GM23248 (cell line): Measurements from ENCODE around the gene TTBK1. TPM values are rescaled to one million over a fixed set of nuclear protein-coding genes. Genes with fewer than 3 reads are reported as not detected.

Source experiments
- DNase-seq: peaks from one replicate; pipeline ENCODE4 v3.0.0-alpha.2; 2015
- H2AFZ ChIP-seq: fragments of 200-600 bp; sonication (generic); 2 replicates; pipeline ENCODE4 v1.6.1; 2016; ENCODE audit warnings: antibody characterized with exemption
- H3F3A ChIP-seq: fragments of 200-600 bp; sonication (generic); 2 replicates; pipeline ENCODE4 v1.6.1; 2016; ENCODE audit warnings: mild to moderate bottlenecking, antibody characterized with exemption, mixed run types; ENCODE audit not compliant: insufficient read depth
- H3K27ac ChIP-seq: fragments of 200-600 bp; sonication (generic); 2 replicates; pipeline ENCODE4 v1.5.1; 2016; ENCODE audit warnings: mild to moderate bottlenecking
- H3K27me3 ChIP-seq: fragments of 200-600 bp; sonication (generic); replicated peaks from 2 replicates; pipeline ENCODE4 v1.6.1; 2016; ENCODE audit warnings: mild to moderate bottlenecking; ENCODE audit not compliant: insufficient read depth
- H3K36me3 ChIP-seq: fragments of 200-600 bp; sonication (generic); 2 replicates; pipeline ENCODE4 v1.6.1; 2016; ENCODE audit warnings: low read depth, mild to moderate bottlenecking
- H3K4me1 ChIP-seq: fragments of 200-600 bp; sonication (generic); 2 replicates; pipeline ENCODE4 v1.6.1; 2016; ENCODE audit warnings: mild to moderate bottlenecking; ENCODE audit not compliant: insufficient read depth
- H3K4me2 ChIP-seq: fragments of 200-600 bp; sonication (generic); one replicate; pipeline ENCODE4 v1.6.1; 2016; ENCODE audit warnings: mild to moderate bottlenecking; ENCODE audit not compliant: unreplicated experiment
- H3K4me3 ChIP-seq: fragments of 200-600 bp; sonication (generic); 2 replicates; pipeline ENCODE4 v1.5.1; 2016; ENCODE audit warnings: mild to moderate bottlenecking
- H3K79me2 ChIP-seq: fragments of 200-600 bp; sonication (generic); 2 replicates; pipeline ENCODE4 v1.6.1; 2016; ENCODE audit warnings: mild to moderate bottlenecking; ENCODE audit not compliant: insufficient read depth
- H3K9ac ChIP-seq: fragments of 200-600 bp; sonication (generic); 2 replicates; pipeline ENCODE4 v1.6.1; 2016; ENCODE audit warnings: mild to moderate bottlenecking
- H3K9me2 ChIP-seq: fragments of 200-600 bp; sonication (generic); 2 replicates; pipeline ENCODE4 v1.6.1; 2016; ENCODE audit warnings: mixed run types, mild to moderate bottlenecking, moderate library complexity; ENCODE audit not compliant: insufficient read depth
- H3K9me3 ChIP-seq: fragments of 200-600 bp; sonication (generic); one replicate; pipeline ENCODE4 v1.6.1; 2017; ENCODE audit warnings: low read depth
- H4K20me1 ChIP-seq: fragments of 200-600 bp; sonication (generic); 2 replicates; pipeline ENCODE4 v1.6.0; 2016; ENCODE audit not compliant: insufficient read depth
- EZH2 ChIP-seq: fragments of 200-600 bp; sonication (generic); IDR thresholded peaks from 2 replicates; pipeline ENCODE4 v1.6.1; 2018; ENCODE audit warnings: antibody characterized with exemption, mild to moderate bottlenecking; ENCODE audit not compliant: insufficient read depth, poor library complexity, severe bottlenecking
- EZH2phosphoT487 ChIP-seq: fragments of 200-600 bp; sonication (generic); IDR thresholded peaks from 2 replicates; pipeline ENCODE4 v1.6.1; 2018; ENCODE audit warnings: antibody characterized with exemption, moderate library complexity, mild to moderate bottlenecking, low read depth; ENCODE audit not compliant: insufficient read depth
- WGBS, 2 experiments: methylation state at CpG; one replicate each; pipeline ENCODE4 v1.1.6; 2015 to 2017; ENCODE audit warnings: low lambda C conversion rate in 2 of 2, low coverage in 1 of 2; ENCODE audit errors: missing lambda C conversion rate in 2 of 2; 5-methylcytosine and 5-hydroxymethylcytosine counted together
- in situ Hi-C: fragments of 300-500 bp; cut with MboI; formaldehyde crosslinking; loops from 2 replicates; pipeline ENCODE4 v1.15.0; 2020
- polyA plus RNA-seq: library from polyadenylated mRNA; unstranded; fragments of >200 nt; fragmentation: Nextera tagmentation; extraction: Ambion mirVana; gene quantifications from 2 replicates; pipeline ENCODE4 v1.2.1, GENCODE V29; 2016
- total RNA-seq: library from RNA; depleted of rRNA; stranded (reverse); fragments of >200 nt; shearing (Covaris generic); gene quantifications from 2 replicates; pipeline ENCODE4 v1.2.3, GENCODE V29; 2014

Gene TTBK1
- total and polyA plus RNA-seq, 2 experiments from 2014 or later = not detected

DNA sequence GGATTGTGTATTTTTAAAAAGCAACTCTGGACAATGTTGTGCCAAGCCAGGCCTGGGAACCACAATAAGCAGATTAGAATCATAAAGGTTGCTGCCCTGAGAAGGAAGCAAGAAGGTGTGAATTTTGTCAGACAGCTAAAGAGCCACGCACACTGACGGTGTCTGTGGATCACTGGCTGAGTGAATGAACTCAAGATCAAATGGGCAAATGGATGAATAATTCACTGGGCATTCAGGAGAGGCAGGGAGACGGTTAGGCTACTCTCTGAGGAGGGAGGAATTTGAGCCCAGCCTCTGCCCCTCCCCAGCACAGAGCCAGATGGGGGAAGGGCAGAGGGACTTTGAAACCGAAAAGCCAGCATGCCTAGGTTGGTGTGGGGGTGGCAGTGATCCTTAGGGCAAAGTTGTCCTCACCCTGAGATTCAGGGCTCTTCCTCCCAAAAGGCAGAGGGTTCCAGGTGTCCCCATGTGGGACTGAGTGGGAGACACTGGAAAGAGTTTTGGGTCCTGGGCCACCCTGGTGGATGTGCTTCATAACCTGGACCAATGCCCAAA is 35.3 kb downstream of the TTBK1 start:
- Histone ChIP-seq H3F3A (no peaks in the 10 kb centered on the region), H3K9me2 (no peaks in the 10 kb centered on the region), H3K4me1 (peaks cover 13% of the 10 kb centered on the region; the same call in 1 of the 2 replicates), H3K9ac (no peak overlapping the region), H3K4me2 (peak overlapping the region; percentile 24), H3K36me3 (no peaks in the 10 kb centered on the region), H4K20me1 (no peaks in the 10 kb centered on the region), H3K27ac (no peak overlapping the region), H2AFZ (no peak overlapping the region), H3K4me3 (no peak overlapping the region), H3K27me3 (peaks cover 20% of the 10 kb centered on the region), H3K79me2 (no peaks in the 10 kb centered on the region), H3K9me3 (no peaks in the 10 kb centered on the region)
- no peak for TF ChIP-seq EZH2
- TF ChIP-seq EZH2phosphoT487 = no peak
- DNase-seq = peak; percentile 68
- in situ Hi-C loops = no loop called here
- WGBS, 2 experiments = 55 to 56% methylated on average over 4 of the region's 4 CpGs

DNA sequence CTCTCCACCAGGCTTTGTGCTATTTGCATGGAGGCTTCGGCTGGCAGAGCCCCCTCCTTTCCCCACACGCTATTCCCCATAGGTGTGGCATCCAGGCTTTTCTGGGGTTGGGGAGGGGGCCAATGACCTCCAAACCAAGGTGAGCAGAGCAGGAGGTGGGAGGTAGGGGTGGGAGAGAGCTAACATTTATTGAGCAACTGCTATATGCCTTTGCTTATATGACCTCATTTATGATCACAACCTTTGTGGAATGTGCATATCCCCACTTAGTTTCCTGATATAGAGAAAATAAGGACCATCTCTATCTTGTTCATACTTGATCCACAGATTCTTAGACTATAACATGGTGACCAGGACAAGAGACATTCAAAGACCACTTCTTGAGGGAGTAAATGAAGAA is 37.0 kb downstream of the TTBK1 start:
- Histone ChIP-seq H3K27ac (no peak overlapping the region), H3K9me3 (no peaks in the 10 kb centered on the region), H4K20me1 (no peaks in the 10 kb centered on the region), H2AFZ (no peak overlapping the region), H3F3A (no peaks in the 10 kb centered on the region), H3K4me1 (peaks cover 13% of the 10 kb centered on the region; the same call in 1 of the 2 replicates), H3K27me3 (peaks cover 16% of the 10 kb centered on the region), H3K9ac (no peak overlapping the region), H3K9me2 (no peaks in the 10 kb centered on the region), H3K79me2 (no peaks in the 10 kb centered on the region), H3K36me3 (no peaks in the 10 kb centered on the region), H3K4me3 (no peak overlapping the region), H3K4me2 (no peak overlapping the region)
- no peak for DNase-seq
- in situ Hi-C loops = no loop called here
- WGBS, 2 experiments = 94% methylated on average over 2 of the region's 2 CpGs
- TF ChIP-seq EZH2 = no peak
- no peak for TF ChIP-seq EZH2phosphoT487

DNA sequence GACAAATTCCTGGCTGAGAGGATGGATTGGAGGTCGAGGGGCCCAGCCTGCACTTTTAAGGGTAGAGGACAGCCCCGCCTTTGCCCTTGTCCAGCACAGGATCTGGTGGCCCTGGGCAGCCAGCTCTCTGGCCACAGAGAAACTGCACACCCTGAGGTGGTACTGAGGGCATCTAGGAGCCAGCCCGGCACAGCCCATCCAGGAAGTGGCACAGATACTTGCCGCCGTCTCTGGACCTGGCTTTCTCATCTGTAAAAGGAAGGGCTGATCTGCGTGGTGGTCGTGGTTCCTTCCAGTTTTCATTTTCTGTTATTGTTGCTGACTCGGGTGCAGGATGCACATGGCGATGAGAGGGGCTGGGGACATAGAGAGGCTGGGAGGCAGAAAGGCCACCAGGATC is 38.8 kb downstream of the TTBK1 start:
- Histone ChIP-seq H3K27ac (no peak overlapping the region), H3K79me2 (no peaks in the 10 kb centered on the region), H4K20me1 (no peaks in the 10 kb centered on the region), H3K27me3 (peaks cover 13% of the 10 kb centered on the region), H3K9me3 (no peaks in the 10 kb centered on the region), H2AFZ (no peak overlapping the region), H3K4me1 (peaks cover 13% of the 10 kb centered on the region; the same call in 1 of the 2 replicates), H3F3A (no peaks in the 10 kb centered on the region), H3K9me2 (no peaks in the 10 kb centered on the region), H3K4me3 (no peak overlapping the region), H3K4me2 (no peak overlapping the region), H3K9ac (no peak overlapping the region), H3K36me3 (no peaks in the 10 kb centered on the region)
- 54 to 64% methylated on average over 9 of the region's 9 CpGs for WGBS, 2 experiments
- TF ChIP-seq EZH2 (no peak), EZH2phosphoT487 (no peak)
- DNase-seq = no peak
- in situ Hi-C loops = no loop called here

DNA sequence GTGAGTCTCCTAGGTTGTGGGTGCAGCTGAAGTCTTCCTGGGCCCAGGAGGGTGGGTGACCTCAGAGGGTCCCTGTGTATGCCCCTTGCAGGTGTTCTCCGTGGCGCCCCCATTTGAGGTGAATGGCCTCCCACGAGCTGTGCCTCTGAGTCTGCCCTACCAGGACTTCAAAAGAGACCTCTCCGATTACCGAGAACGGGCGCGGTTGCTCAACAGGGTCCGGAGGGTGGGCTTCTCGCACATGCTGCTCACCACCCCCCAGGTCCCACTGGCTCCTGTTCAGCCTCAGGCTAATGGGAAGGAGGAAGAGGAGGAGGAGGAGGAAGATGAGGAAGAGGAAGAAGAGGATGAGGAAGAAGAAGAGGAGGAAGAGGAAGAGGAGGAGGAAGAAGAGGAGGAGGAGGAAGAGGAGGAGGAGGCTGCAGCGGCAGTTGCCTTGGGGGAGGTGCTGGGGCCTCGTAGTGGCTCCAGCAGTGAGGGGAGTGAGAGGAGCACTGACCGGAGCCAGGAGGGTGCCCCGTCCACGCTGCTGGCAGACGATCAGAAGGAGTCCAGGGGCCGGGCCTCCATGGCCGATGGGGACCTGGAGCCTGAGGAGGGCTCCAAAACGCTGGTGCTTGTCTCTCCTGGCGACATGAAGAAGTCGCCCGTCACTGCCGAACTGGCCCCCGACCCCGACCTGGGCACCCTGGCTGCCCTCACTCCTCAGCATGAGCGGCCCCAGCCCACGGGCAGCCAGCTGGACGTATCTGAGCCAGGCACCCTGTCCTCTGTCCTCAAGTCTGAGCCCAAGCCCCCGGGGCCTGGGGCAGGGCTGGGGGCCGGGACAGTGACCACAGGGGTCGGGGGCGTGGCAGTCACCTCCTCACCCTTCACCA is 39.6 kb downstream of the TTBK1 start:
- Histone ChIP-seq H3K36me3 (no peaks in the 10 kb centered on the region), H3F3A (no peaks in the 10 kb centered on the region), H3K4me3 (no peak overlapping the region), H2AFZ (no peak overlapping the region), H3K9me3 (no peaks in the 10 kb centered on the region), H3K9ac (no peak overlapping the region), H3K27me3 (peaks cover 13% of the 10 kb centered on the region), H3K4me2 (no peak overlapping the region), H3K9me2 (no peaks in the 10 kb centered on the region), H3K27ac (no peak overlapping the region), H4K20me1 (no peaks in the 10 kb centered on the region), H3K79me2 (no peaks in the 10 kb centered on the region), H3K4me1 (peaks cover 12% of the 10 kb centered on the region; the same call in 1 of the 2 replicates)
- no peak for DNase-seq
- in situ Hi-C loops = no loop called here
- 64 to 65% methylated on average over 28 to 30 of the region's 32 CpGs for WGBS, 2 experiments
- TF ChIP-seq EZH2 (no peak), EZH2phosphoT487 (no peak)
